GM12878 (cell line): ENCODE data around the gene JDP2. TPM values are rescaled to one million over a fixed set of nuclear protein-coding genes. Genes with fewer than 3 reads are reported as not detected.

Source experiments
- CBFB ChIP-seq: IDR thresholded peaks from 2 replicates; pipeline ENCODE4 v1.6.1; 2016; ENCODE audit warnings: antibody characterized with exemption, low read depth
- EP300 ChIP-seq, 2 experiments: fragments of 150-350 bp in 1 of 2; IDR thresholded peaks; 2 replicates each; pipeline ENCODE4 v1.6.1; 2011 to 2012; ENCODE audit warnings: low read depth in 2 of 2, low read length in 2 of 2, borderline replicate concordance in 1 of 2, improper control_type of control experiment in 1 of 2, inconsistent platforms in 1 of 2; ENCODE audit not compliant: control insufficient read depth in 1 of 2
- NBN ChIP-seq: fragments of 450-650 bp; IDR thresholded peaks from 2 replicates; pipeline ENCODE4 v1.6.1; 2016
- NFXL1 ChIP-seq: fragments of 450-650 bp; IDR thresholded peaks from 2 replicates; pipeline ENCODE4 v1.6.1; 2017; ENCODE audit warnings: antibody characterized with exemption, mild to moderate bottlenecking, borderline replicate concordance
- NR2C2 ChIP-seq: IDR thresholded peaks from 2 replicates; pipeline ENCODE4 v1.6.1; 2011; ENCODE audit warnings: borderline replicate concordance, low read depth; ENCODE audit not compliant: control insufficient read depth, insufficient read length
- PAX5 ChIP-seq: IDR thresholded peaks from 2 replicates; pipeline ENCODE4 v1.6.1; 2011; ENCODE audit warnings: low read depth, low read length, borderline replicate concordance
- POLR2AphosphoS2 ChIP-seq: IDR thresholded peaks from 2 replicates; pipeline ENCODE4 v1.6.1; 2011; ENCODE audit warnings: low read depth, mild to moderate bottlenecking, low read length, improper control_type of control experiment, moderate library complexity
- POLR2AphosphoS5 ChIP-seq: IDR thresholded peaks from 2 replicates; pipeline ENCODE4 v1.6.1; 2011; ENCODE audit warnings: mild to moderate bottlenecking, low read length, inconsistent platforms
- PRDM15 ChIP-seq: fragments of 450-650 bp; formaldehyde crosslinking; IDR thresholded peaks from 2 replicates; pipeline ENCODE4 v1.4.0; 2020; ENCODE audit warnings: mild to moderate bottlenecking, moderate library complexity
- TBL1XR1 ChIP-seq: IDR thresholded peaks from 2 replicates; pipeline ENCODE4 v1.6.1; 2012; ENCODE audit warnings: low read depth, low read length, improper control_type of control experiment
- polyA plus RNA-seq, 11 experiments: library from polyadenylated mRNA; depleted of rRNA in 4 of 11; unstranded in 6 of 11; stranded (reverse) in 5 of 11; fragments of >200 nt; fragmentation: Nextera tagmentation in 4 of 11; fragmentation: Illumina TruSeq in 1 of 11; extraction: Ambion mirVana in 4 of 11; extraction: Trizol in 1 of 11; gene quantifications; 1 replicate in 1 of 11; 2 replicates in 10 of 11; pipeline versions ENCODE4 v1.2.1 to v1.2.3, GENCODE V29; 2011 to 2016; ENCODE audit warnings: inconsistent platforms in 2 of 11, missing spikeins in 2 of 11, low read depth in 1 of 11
- total RNA-seq, 4 experiments: library from RNA; depleted of rRNA in 3 of 4; stranded (reverse); fragments of >200 nt in 3 of 4; fragmentation: Illumina TruSeq in 1 of 4; extraction: Trizol in 1 of 4; gene quantifications; 2 replicates each; pipeline versions ENCODE4 v1.2.1 to v1.2.3, GENCODE V29; 2013 to 2021
- TF ChIP-seq, protein P1 (sequence below): IDR thresholded peaks from 2 replicates; pipeline ENCODE4 v1.6.1; 2012; ENCODE audit warnings: low read length, inconsistent platforms
- TF ChIP-seq, protein P2 (sequence below): IDR thresholded peaks from 2 replicates; pipeline ENCODE4 v1.6.1; 2012; ENCODE audit warnings: low read depth, low read length, improper control_type of control experiment
- TF ChIP-seq, protein P3 (sequence below): IDR thresholded peaks from 2 replicates; pipeline ENCODE4 v1.6.1; 2012; ENCODE audit warnings: mild to moderate bottlenecking, low read depth, low read length
- TF ChIP-seq, protein P4 (sequence below): fragments of 150-350 bp; IDR thresholded peaks from 2 replicates; pipeline ENCODE4 v1.6.1; 2016; ENCODE audit warnings: low read depth, low read length
- TF ChIP-seq, protein P5 (sequence below): fragments of 150-350 bp; IDR thresholded peaks from 2 replicates; pipeline ENCODE4 v1.6.1; 2014; ENCODE audit warnings: mild to moderate bottlenecking, low read depth, low read length

The JDP2 gene
- total and polyA plus RNA-seq, 10 of the 15 experiments (the other 5 are each of a cell fraction or from before 2014, with no cell fraction given) = 0.71 to 21.3 (median 11.2) TPM

GRCh38 chr14:75487155-75487671 is 59.4 kb downstream of the JDP2 start (continued):
- TF ChIP-seq, protein P1, sequence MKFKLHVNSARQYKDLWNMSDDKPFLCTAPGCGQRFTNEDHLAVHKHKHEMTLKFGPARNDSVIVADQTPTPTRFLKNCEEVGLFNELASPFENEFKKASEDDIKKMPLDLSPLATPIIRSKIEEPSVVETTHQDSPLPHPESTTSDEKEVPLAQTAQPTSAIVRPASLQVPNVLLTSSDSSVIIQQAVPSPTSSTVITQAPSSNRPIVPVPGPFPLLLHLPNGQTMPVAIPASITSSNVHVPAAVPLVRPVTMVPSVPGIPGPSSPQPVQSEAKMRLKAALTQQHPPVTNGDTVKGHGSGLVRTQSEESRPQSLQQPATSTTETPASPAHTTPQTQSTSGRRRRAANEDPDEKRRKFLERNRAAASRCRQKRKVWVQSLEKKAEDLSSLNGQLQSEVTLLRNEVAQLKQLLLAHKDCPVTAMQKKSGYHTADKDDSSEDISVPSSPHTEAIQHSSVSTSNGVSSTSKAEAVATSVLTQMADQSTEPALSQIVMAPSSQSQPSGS = peak; percentile 82
- TF ChIP-seq POLR2AphosphoS5 (no peak), PRDM15 (no peak), PAX5 (peak; percentile 90; the same call in 1 of the 2 replicates), POLR2AphosphoS2 (no peak), EP300 (IDR thresholded peaks at IDR 0.05; ENCODE audit: borderline replicate concordance in 1 of 2, control insufficient read depth in 1 of 2, low read depth in 2 of 2, low read length in 2 of 2) (peak; percentile 75 to 86; a peak in 3 of 4 replicates), NR2C2 (no peak), CBFB (peak; percentile 87; the same call in 1 of the 2 replicates), NFXL1 (no peak), NBN (peak; percentile 89), TBL1XR1 (no peak)
- TF ChIP-seq, protein P2, sequence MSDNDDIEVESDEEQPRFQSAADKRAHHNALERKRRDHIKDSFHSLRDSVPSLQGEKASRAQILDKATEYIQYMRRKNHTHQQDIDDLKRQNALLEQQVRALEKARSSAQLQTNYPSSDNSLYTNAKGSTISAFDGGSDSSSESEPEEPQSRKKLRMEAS = 0 out of 2 replicates have a peak, but pooled peaks have one; percentile 16
- TF ChIP-seq, protein P3, sequence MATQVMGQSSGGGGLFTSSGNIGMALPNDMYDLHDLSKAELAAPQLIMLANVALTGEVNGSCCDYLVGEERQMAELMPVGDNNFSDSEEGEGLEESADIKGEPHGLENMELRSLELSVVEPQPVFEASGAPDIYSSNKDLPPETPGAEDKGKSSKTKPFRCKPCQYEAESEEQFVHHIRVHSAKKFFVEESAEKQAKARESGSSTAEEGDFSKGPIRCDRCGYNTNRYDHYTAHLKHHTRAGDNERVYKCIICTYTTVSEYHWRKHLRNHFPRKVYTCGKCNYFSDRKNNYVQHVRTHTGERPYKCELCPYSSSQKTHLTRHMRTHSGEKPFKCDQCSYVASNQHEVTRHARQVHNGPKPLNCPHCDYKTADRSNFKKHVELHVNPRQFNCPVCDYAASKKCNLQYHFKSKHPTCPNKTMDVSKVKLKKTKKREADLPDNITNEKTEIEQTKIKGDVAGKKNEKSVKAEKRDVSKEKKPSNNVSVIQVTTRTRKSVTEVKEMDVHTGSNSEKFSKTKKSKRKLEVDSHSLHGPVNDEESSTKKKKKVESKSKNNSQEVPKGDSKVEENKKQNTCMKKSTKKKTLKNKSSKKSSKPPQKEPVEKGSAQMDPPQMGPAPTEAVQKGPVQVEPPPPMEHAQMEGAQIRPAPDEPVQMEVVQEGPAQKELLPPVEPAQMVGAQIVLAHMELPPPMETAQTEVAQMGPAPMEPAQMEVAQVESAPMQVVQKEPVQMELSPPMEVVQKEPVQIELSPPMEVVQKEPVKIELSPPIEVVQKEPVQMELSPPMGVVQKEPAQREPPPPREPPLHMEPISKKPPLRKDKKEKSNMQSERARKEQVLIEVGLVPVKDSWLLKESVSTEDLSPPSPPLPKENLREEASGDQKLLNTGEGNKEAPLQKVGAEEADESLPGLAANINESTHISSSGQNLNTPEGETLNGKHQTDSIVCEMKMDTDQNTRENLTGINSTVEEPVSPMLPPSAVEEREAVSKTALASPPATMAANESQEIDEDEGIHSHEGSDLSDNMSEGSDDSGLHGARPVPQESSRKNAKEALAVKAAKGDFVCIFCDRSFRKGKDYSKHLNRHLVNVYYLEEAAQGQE = no peak
- TF ChIP-seq, protein P4, sequence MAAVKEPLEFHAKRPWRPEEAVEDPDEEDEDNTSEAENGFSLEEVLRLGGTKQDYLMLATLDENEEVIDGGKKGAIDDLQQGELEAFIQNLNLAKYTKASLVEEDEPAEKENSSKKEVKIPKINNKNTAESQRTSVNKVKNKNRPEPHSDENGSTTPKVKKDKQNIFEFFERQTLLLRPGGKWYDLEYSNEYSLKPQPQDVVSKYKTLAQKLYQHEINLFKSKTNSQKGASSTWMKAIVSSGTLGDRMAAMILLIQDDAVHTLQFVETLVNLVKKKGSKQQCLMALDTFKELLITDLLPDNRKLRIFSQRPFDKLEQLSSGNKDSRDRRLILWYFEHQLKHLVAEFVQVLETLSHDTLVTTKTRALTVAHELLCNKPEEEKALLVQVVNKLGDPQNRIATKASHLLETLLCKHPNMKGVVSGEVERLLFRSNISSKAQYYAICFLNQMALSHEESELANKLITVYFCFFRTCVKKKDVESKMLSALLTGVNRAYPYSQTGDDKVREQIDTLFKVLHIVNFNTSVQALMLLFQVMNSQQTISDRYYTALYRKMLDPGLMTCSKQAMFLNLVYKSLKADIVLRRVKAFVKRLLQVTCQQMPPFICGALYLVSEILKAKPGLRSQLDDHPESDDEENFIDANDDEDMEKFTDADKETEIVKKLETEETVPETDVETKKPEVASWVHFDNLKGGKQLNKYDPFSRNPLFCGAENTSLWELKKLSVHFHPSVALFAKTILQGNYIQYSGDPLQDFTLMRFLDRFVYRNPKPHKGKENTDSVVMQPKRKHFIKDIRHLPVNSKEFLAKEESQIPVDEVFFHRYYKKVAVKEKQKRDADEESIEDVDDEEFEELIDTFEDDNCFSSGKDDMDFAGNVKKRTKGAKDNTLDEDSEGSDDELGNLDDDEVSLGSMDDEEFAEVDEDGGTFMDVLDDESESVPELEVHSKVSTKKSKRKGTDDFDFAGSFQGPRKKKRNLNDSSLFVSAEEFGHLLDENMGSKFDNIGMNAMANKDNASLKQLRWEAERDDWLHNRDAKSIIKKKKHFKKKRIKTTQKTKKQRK = no peak
- TF ChIP-seq, protein P5, sequence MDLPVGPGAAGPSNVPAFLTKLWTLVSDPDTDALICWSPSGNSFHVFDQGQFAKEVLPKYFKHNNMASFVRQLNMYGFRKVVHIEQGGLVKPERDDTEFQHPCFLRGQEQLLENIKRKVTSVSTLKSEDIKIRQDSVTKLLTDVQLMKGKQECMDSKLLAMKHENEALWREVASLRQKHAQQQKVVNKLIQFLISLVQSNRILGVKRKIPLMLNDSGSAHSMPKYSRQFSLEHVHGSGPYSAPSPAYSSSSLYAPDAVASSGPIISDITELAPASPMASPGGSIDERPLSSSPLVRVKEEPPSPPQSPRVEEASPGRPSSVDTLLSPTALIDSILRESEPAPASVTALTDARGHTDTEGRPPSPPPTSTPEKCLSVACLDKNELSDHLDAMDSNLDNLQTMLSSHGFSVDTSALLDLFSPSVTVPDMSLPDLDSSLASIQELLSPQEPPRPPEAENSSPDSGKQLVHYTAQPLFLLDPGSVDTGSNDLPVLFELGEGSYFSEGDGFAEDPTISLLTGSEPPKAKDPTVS = no peak
